HG03442 (cell line): Measurements from ENCODE around the gene CCDC78.
"Not testable (repeated sequence)": the region's sequence is repeated elsewhere in the genome, so short reads cannot be mapped to it uniquely, and the experiment has no call there.

Experiments
- ATAC-seq: cut with Tn5 transposase; IDR thresholded peaks from one replicate; pipeline ENCODE4 v1.9.1; 2021; ENCODE audit warnings: mild to moderate bottlenecking, moderate library complexity; ENCODE audit not compliant: unreplicated experiment

The CCDC78 gene

GRCh38 chr16:714079-714478 is 12.2 kb downstream of the CCDC78 start:
- no peak for ATAC-seq

DNA sequence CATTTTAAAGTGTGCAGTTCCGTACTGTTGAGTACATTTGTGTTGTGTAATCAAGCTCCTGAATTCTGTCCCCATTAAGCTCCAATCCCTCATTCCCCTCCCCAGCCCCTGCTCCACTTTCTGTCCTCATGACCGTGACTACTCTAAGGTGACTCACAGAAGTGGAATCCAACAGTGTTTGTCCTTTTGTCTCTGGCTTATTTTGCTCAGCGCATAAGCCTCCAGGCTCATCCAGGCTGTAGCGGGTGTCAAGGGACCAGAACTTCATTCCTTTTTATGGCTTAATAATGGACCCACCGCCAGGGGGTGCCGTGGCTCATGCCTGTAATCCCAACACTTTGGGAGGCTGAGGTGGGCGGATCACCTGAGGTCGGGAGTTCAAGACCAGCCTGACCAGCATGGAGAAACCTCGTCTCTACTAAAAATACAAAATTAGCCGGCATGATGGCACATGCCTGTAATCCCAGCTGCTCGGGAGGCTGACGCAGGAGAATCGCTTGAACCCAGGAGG is 13.4 kb downstream of the CCDC78 start:
- not testable (repeated sequence) for ATAC-seq

- no peak for ATAC-seq
Observed at GRCh38 chr16:711548-712320, 14.5 kb downstream of the CCDC78 start.

- ATAC-seq = no peak
Observed at GRCh38 chr16:711084-711483, 15.2 kb downstream of the CCDC78 start.

GRCh38 chr16:710500-711075 is 15.7 kb downstream of the CCDC78 start:
- ATAC-seq = no peak

DNA sequence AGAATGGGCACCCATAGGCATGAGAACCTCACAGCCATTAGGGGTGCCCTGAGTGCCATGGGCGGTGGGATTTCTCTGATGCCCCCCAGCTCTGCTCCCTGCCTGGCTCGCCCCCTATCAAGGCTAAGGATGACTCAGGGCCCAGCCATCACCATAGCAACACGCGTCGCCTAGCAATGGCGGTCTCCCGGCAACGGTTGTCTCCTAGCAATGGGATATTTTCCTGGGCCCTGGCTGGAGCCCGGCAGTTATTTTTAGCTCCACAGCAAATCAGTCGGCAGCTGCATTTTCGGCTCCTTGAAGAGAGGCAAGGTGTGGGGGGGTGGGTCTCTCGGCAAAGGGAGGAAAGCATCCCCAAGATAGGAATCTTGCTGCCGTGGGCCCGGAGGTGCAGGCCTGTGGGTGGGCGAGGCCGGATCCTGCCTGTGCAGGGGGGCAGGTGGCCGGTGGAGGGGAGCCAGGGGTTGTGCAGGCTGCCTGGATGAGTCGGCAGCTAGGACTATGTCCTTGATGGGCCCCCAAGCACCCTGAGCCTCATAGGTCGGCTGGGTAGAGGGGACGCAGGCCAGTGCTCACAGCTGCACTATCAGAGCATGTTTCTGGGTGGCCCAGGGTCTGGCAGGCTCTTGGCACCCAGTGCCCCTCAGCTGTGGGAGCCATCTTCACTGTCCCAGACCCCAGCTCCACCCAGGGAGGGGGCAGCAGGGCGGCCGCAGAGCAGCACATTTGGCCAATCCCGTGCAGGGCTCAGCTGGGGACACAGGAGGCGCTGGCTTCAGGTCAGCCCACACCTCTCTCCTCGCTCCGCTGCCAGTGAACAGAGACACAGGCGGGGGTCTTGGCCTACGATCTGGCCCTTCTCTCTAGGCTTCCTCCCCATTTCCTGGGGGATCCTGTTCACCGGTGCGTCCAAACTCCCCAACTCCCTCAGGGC is 16.4 kb downstream of the CCDC78 start:
- ATAC-seq = no peak

- ATAC-seq = no peak
Observed at GRCh38 chr16:708959-709358, 17.3 kb downstream of the CCDC78 start.

DNA sequence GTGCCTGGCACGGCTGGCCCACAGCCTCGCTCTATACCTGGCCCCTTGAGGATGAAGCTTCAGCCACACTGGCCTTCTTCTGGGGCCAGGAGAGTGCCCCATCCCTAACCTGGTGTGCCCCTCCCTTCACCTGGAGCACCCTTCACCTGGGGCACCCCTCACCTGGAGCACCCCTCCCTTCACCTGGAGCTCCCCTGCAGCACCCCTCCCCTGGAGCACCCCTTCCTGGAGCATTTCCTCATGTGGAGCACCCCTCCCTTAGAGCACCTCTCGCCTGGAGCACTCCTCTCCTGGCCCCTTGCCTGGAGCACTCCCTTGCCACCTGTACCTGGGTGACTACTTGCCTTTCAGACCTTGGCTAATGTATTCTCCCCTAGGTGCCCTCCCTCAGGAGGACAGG is 18.2 kb downstream of the CCDC78 start:
- no peak for ATAC-seq

DNA sequence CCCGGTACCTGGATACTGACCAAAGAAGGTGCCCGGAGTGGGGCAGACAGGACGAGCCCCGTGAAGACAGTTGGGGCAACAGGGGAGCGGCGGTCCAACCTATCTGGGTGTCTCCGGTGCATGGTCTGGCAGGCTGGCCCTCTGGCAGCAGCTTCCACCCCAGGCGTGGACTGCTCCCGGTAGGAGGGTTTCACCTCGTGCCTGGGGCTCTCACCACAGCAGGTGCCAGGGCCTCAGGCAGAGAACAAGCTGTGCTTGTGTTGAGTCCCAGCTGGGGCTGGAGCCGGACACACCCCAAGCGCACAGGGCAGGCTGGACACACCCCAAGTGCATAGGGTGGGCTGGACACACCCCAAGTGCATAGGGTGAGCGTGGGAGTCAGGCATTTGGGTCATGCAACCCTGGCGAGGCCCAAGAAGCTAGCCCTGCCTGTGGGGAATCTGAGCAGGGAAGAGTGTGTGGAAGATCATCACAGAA is 19.1 kb downstream of the CCDC78 start:
- ATAC-seq = no peak

DNA sequence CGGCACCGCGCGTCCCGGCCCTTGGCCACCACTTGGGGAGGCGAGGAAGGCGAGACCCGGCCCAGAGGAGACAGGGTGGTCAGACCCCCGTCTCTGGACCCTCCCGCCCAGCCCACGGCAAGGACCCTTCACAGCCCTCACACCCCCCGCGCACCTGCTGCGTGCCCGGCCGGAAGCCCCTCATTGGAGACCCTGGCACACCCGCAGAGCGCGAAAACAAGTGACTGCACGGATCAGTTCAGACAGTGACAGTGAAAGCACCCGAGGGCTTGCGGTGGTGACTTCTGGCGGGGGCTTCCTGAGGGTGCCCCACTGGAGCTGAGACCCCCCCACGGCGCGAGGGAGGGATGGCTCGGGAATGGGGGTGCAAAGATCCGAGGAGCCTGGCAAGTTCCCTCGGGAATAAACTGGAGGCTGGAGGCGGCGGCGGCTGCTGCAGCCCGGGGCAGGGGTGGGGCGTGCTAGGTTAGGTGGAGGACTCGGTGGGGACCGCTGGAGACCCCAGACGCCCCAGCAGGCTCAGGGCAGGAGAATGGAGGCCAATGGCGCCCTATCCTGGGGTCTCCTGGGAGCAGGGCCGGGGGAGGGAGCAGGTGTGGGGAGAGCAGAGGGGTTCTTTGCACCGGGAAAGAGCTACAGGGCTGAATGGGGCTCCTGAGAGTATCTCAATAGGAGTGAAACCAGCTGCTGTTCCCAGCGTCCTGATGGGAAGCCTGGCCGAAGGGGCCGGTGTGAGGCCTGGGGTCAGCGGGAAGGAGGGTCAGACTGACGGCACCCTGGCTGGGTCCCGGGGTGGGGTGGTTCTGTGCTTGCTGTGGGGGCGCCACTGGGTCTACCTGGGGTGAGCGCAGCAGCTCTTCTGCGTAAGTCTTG is 19.8 kb downstream of the CCDC78 start:
- no peak for ATAC-seq

DNA sequence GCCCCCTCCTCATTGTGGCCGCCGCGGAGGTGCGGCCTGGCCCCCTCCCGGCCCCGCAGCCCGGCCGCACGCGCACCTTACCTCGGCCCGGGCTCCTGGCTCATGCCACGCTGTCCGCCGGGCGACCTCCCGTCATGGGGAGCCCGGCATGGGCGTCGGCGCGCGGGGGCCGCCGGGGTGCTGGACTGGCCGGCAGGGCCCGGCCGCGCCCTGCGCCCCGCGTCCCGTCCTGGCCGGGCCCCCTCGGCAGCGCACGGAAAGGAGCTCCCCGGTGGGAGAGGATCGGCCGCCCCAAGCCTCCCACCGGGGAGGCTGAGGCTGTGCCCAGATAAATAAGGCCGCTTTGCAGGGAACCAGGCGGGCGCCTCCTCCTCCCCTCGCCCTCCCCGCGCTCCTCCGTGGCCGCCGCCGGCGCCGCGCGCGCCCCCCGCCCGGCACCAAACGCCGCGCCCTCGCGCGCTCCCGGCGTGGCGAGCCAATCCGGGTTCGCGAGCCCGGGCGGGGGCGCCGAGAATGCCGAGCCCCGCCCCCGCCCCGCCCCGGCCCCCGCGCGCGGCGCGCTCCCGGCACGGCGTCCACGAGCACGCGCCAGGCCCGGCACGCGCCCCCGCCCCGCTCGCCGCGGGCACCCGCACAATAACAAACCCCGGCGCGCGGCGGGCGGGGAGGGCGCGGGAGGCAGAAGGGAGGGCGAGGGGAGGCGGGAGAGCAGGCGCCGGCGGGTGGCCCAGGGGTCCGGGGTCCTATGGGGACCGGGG is 20.6 kb downstream of the CCDC78 start, which contains the start of gene FBXL16:
FBXL16 (minus strand) TSS at position 371 of the 758 bp plus-strand sequence. CDS start 8,396 bp downstream, outside the sequence.
- no peak for ATAC-seq

GRCh38 chr16:704552-705380 is 21.5 kb downstream of the CCDC78 start:
- ATAC-seq = no peak

GRCh38 chr16:704047-704446 is 22.2 kb downstream of the CCDC78 start:
- ATAC-seq = no peak

DNA sequence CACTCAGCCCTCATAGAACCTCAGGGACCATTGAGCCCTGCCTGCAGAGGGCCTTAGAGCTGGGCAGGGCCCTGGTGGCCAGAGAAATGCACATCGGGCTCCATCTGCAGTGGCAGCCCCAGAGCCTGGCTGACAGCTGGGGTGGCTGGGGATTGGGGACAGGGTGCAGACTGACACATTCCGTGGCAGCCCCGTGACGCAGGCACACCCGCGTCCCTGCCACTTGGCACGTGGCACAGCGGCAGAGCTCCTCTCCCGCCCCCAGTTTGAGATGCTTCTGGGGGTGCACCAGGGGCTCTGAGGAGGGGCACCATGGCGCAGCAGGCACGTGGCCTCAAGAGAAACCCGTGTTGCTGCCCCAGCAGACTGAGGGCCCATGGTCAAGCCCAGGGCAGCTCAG is 22.8 kb downstream of the CCDC78 start:
- no peak for ATAC-seq

GRCh38 chr16:702341-702740 is 23.9 kb downstream of the CCDC78 start:
- no peak for ATAC-seq

GRCh38 chr16:700684-701584 is 25.3 kb downstream of the CCDC78 start:
- no peak for ATAC-seq

DNA sequence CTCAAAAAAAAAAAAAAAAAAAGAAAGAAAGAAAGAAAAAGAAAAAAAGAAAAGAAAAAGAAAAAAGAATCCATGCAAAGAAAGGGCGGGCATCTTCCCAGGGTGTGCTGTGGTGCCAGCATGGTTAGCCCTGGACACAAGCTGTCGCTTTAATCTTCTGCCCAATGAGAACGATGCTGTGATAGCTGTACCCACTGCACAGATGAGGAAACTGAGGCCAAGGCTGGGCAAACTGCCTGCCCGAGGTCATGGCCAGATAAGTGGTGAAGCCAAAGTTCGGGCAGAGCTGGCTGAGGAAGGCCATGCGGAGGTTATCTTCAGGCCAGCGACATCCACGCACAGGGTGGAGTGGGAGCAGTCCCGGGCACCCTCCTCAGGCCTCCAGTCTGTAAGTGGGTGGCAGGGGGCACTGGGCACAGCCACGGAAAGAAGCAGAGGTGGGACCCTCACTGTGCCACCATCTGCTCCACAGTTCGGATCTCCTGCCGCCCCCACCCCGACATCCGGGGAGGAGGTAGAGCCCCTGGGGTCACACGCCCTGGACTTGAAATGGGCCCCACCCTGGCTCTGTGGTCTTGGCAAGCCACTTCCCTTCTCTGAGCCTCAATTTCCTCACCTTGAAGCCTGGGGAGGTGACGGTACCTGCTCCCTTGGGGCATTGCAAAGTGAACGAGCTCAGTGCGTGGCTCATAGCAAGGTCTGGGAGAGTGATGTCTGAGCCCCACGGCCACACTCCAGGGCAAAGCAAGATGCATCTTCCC is 27.2 kb downstream of the CCDC78 start:
- ATAC-seq = no peak
